ENCODE measurements around the gene ABO.

ABO gene

GRCh38 chr9:133315997-133316396 lies 41.0 kb upstream of the ABO start:
- H3F3A ChIP-seq (ENCODE audit: low read depth), result no peaks in the 10 kb centered on the region
- H3K36me3 ChIP-seq (ENCODE audit: insufficient read depth, low read length), result no peaks in the 10 kb centered on the region
- no peak overlapping the region for H2AFZ ChIP-seq (ENCODE audit: low read length)
- H4K20me1 ChIP-seq (ENCODE audit: insufficient read depth, low read length, poor library complexity, severe bottlenecking), result no peaks in the 10 kb centered on the region
- H3K9me3 ChIP-seq (ENCODE audit: insufficient read depth, low read depth, low read length), result no peaks in the 10 kb centered on the region
- H3K9ac ChIP-seq (ENCODE audit: low read depth, low read length, poor library complexity, severe bottlenecking), result no peak overlapping the region
- H3K4me2 ChIP-seq (ENCODE audit: low read depth, low read length, poor library complexity, severe bottlenecking), result no peak overlapping the region
- H3K27me3 ChIP-seq (ENCODE audit: insufficient read depth, low read length, poor library complexity, severe bottlenecking), result no peaks in the 10 kb centered on the region
- no peaks in the 10 kb centered on the region for H3K4me1 ChIP-seq (ENCODE audit: insufficient read depth, low read length, poor library complexity, severe bottlenecking)
- no peaks in the 10 kb centered on the region for H3K79me2 ChIP-seq (ENCODE audit: insufficient read depth, low read length)
- H3K4me3 ChIP-seq (ENCODE audit: low read length, poor library complexity, severe bottlenecking), result no peak overlapping the region
- no peak for TF ChIP-seq CTCF (conservative IDR thresholded peaks at IDR 0.05; ENCODE audit: low read length)
- TF ChIP-seq EZH2phosphoT487 (IDR thresholded peaks at IDR 0.05; ENCODE audit: borderline replicate concordance), result no peak
- H3K9me2 ChIP-seq (replicated peaks; ENCODE audit: low read depth, low read length), result no peaks in the 10 kb centered on the region

- Histone ChIP-seq H3K4me3 (ENCODE audit: low read length, poor library complexity, severe bottlenecking) (no peak overlapping the region), H3K9me2 (replicated peaks; ENCODE audit: low read depth, low read length) (no peaks in the 10 kb centered on the region), H3K36me3 (ENCODE audit: insufficient read depth, low read length) (no peaks in the 10 kb centered on the region), H3F3A (ENCODE audit: low read depth) (no peaks in the 10 kb centered on the region), H3K9me3 (ENCODE audit: insufficient read depth, low read depth, low read length) (no peaks in the 10 kb centered on the region), H3K9ac (ENCODE audit: low read depth, low read length, poor library complexity, severe bottlenecking) (no peak overlapping the region), H3K4me1 (ENCODE audit: insufficient read depth, low read length, poor library complexity, severe bottlenecking) (no peaks in the 10 kb centered on the region), H3K4me2 (ENCODE audit: low read depth, low read length, poor library complexity, severe bottlenecking) (no peak overlapping the region), H3K79me2 (ENCODE audit: insufficient read depth, low read length) (no peaks in the 10 kb centered on the region), H2AFZ (ENCODE audit: low read length) (no peak overlapping the region), H4K20me1 (ENCODE audit: insufficient read depth, low read length, poor library complexity, severe bottlenecking) (no peaks in the 10 kb centered on the region), H3K27me3 (ENCODE audit: insufficient read depth, low read length, poor library complexity, severe bottlenecking) (no peaks in the 10 kb centered on the region)
- TF ChIP-seq EZH2phosphoT487 (IDR thresholded peaks at IDR 0.05; ENCODE audit: borderline replicate concordance) (no peak), CTCF (conservative IDR thresholded peaks at IDR 0.05; ENCODE audit: low read length) (no peak)
Measured at GRCh38 chr9:133309608-133310007, 34.6 kb upstream of the ABO start.

GRCh38 chr9:133307301-133307700 lies 32.3 kb upstream of the ABO start:
- Histone ChIP-seq H3K4me1 (ENCODE audit: insufficient read depth, low read length, poor library complexity, severe bottlenecking) (no peaks in the 10 kb centered on the region), H2AFZ (ENCODE audit: low read length) (no peak overlapping the region)
- TF ChIP-seq EZH2phosphoT487 (IDR thresholded peaks at IDR 0.05; ENCODE audit: borderline replicate concordance) (no peak), CTCF (conservative IDR thresholded peaks at IDR 0.05; ENCODE audit: low read length) (no peak)

More at GRCh38 chr9:133307301-133307700, 32.3 kb upstream of the ABO start:
- H3K9me2 ChIP-seq (replicated peaks; ENCODE audit: low read depth, low read length), result no peaks in the 10 kb centered on the region
- H3F3A ChIP-seq (ENCODE audit: low read depth), result no peaks in the 10 kb centered on the region
- H3K4me2 ChIP-seq (ENCODE audit: low read depth, low read length, poor library complexity, severe bottlenecking), result no peak overlapping the region
- no peaks in the 10 kb centered on the region for H3K27me3 ChIP-seq (ENCODE audit: insufficient read depth, low read length, poor library complexity, severe bottlenecking)
- no peak overlapping the region for H3K9ac ChIP-seq (ENCODE audit: low read depth, low read length, poor library complexity, severe bottlenecking)
- H3K9me3 ChIP-seq (ENCODE audit: insufficient read depth, low read depth, low read length), result no peaks in the 10 kb centered on the region
- no peak overlapping the region for H3K4me3 ChIP-seq (ENCODE audit: low read length, poor library complexity, severe bottlenecking)
- no peaks in the 10 kb centered on the region for H4K20me1 ChIP-seq (ENCODE audit: insufficient read depth, low read length, poor library complexity, severe bottlenecking)
- no peaks in the 10 kb centered on the region for H3K36me3 ChIP-seq (ENCODE audit: insufficient read depth, low read length)
- no peaks in the 10 kb centered on the region for H3K79me2 ChIP-seq (ENCODE audit: insufficient read depth, low read length)

Data from Loucy (cell line).